Liver (tissue), 9 donors: Measurements from ENCODE around the gene AKAP13. TPM values are rescaled to one million over a fixed set of nuclear protein-coding genes. Genes with fewer than 3 reads are reported as not detected.
A peak's percentile ranks its signal among the peaks of the same experiment; 100 is the strongest.

Experiments
- DNase-seq: peaks from one replicate; pipeline ENCODE4 v3.0.0-alpha.2; 2017; ENCODE audit warnings: low spot score
- H3K27ac ChIP-seq, 2 donors: one replicate each; pipeline ENCODE4 v1.7.0; 2013; ENCODE audit warnings: inconsistent platforms in 2 of 2, low read length in 2 of 2, control low read depth in 1 of 2, low read depth in 1 of 2, mild to moderate bottlenecking in 1 of 2
- H3K27me3 ChIP-seq, 4 donors: one replicate each; pipeline versions ENCODE4 v1.6.1 to v1.7.0; 2013; ENCODE audit warnings: low read length in 3 of 4, inconsistent platforms in 1 of 4, mild to moderate bottlenecking in 1 of 4, moderate library complexity in 1 of 4; ENCODE audit not compliant: control insufficient read depth in 4 of 4, insufficient read depth in 4 of 4
- H3K36me3 ChIP-seq, 4 donors: one replicate each; pipeline versions ENCODE4 v1.6.1 to v1.7.0; 2013; ENCODE audit warnings: low read length in 3 of 4, mild to moderate bottlenecking in 3 of 4, low read depth in 1 of 4, moderate library complexity in 1 of 4; ENCODE audit not compliant: control insufficient read depth in 4 of 4, insufficient read depth in 3 of 4
- H3K4me1 ChIP-seq, 4 donors: one replicate each; pipeline versions ENCODE4 v1.6.1 to v1.7.0; 2013; ENCODE audit warnings: low read length in 3 of 4, mild to moderate bottlenecking in 3 of 4, moderate library complexity in 1 of 4; ENCODE audit not compliant: control insufficient read depth in 4 of 4, insufficient read depth in 4 of 4
- H3K4me3 ChIP-seq, 3 donors: one replicate each; pipeline versions ENCODE4 v1.6.1 to v1.7.0; 2013; ENCODE audit warnings: low read length in 3 of 3, control low read depth in 1 of 3, low read depth in 1 of 3, mild to moderate bottlenecking in 1 of 3
- H3K9ac ChIP-seq, 2 donors: one replicate each; pipeline ENCODE4 v1.7.0; 2013; ENCODE audit warnings: low read length in 2 of 2, mild to moderate bottlenecking in 2 of 2, moderate library complexity in 2 of 2, control low read depth in 1 of 2, low read depth in 1 of 2
- H3K9me3 ChIP-seq, 4 donors: one replicate each; pipeline versions ENCODE4 v1.6.1 to v1.7.0; 2013; ENCODE audit warnings: low read length in 3 of 4; ENCODE audit not compliant: control insufficient read depth in 4 of 4
- ATF3 ChIP-seq: IDR thresholded peaks from 2 replicates; pipeline ENCODE4 v1.6.1; 2016; ENCODE audit warnings: antibody characterized with exemption
- CTCF ChIP-seq: fragments of 150-350 bp; IDR thresholded peaks from 2 replicates; pipeline ENCODE4 v1.5.1; 2017; ENCODE audit warnings: improper control_type of control experiment, low read depth, low read length; ENCODE audit not compliant: missing input control
- EGR1 ChIP-seq, 2 donors: IDR thresholded peaks; 2 replicates each; pipeline ENCODE4 v1.6.1; 2016 to 2018; ENCODE audit warnings: antibody characterized with exemption in 2 of 2, low read depth in 2 of 2
- FOXA1 ChIP-seq: IDR thresholded peaks from 2 replicates; pipeline ENCODE4 v1.6.1; 2016; ENCODE audit warnings: antibody characterized with exemption
- FOXA2 ChIP-seq: IDR thresholded peaks from 2 replicates; pipeline ENCODE4 v1.6.1; 2016; ENCODE audit warnings: antibody characterized with exemption
- GABPA ChIP-seq, 2 donors: IDR thresholded peaks in 1 of 2; conservative IDR thresholded peaks in 1 of 2; 2 replicates each; pipeline ENCODE4 v1.6.1; 2016; ENCODE audit warnings: antibody characterized with exemption in 2 of 2, mild to moderate bottlenecking in 1 of 2, moderate library complexity in 1 of 2
- HNF4A ChIP-seq, 2 donors: conservative IDR thresholded peaks; 2 replicates each; pipeline ENCODE4 v1.6.1; 2016; ENCODE audit warnings: antibody characterized with exemption in 2 of 2, mild to moderate bottlenecking in 2 of 2
- HNF4G ChIP-seq: IDR thresholded peaks from 2 replicates; pipeline ENCODE4 v1.6.1; 2016; ENCODE audit warnings: antibody characterized with exemption
- JUND ChIP-seq, 2 donors: IDR thresholded peaks; 2 replicates each; pipeline ENCODE4 v1.6.1; 2016; ENCODE audit warnings: antibody characterized with exemption in 2 of 2
- MAX ChIP-seq: IDR thresholded peaks from 2 replicates; pipeline ENCODE4 v1.6.1; 2016; ENCODE audit warnings: antibody characterized with exemption
- NR2F2 ChIP-seq: IDR thresholded peaks from 2 replicates; pipeline ENCODE4 v1.6.1; 2016; ENCODE audit warnings: antibody characterized with exemption
- RAD21 ChIP-seq, 2 donors: IDR thresholded peaks; 2 replicates each; pipeline ENCODE4 v1.6.1; 2016; ENCODE audit warnings: antibody characterized with exemption in 2 of 2, mild to moderate bottlenecking in 2 of 2
- REST ChIP-seq: IDR thresholded peaks from 2 replicates; pipeline ENCODE4 v1.6.1; 2016; ENCODE audit warnings: antibody characterized with exemption, mild to moderate bottlenecking
- RXRA ChIP-seq, 2 donors: IDR thresholded peaks; 2 replicates each; pipeline ENCODE4 v1.6.1; 2017 to 2018; ENCODE audit warnings: antibody characterized with exemption in 2 of 2, mild to moderate bottlenecking in 1 of 2
- SP1 ChIP-seq: IDR thresholded peaks from 2 replicates; pipeline ENCODE4 v1.6.1; 2018; ENCODE audit warnings: antibody characterized with exemption, mild to moderate bottlenecking
- YY1 ChIP-seq: IDR thresholded peaks from 2 replicates; pipeline ENCODE4 v1.6.1; 2016; ENCODE audit warnings: antibody characterized with exemption, mild to moderate bottlenecking
- WGBS: extraction: QIAGEN DNeasy Blood & Tissue Kit; methylation state at CpG from one replicate; pipeline ENCODE4 v1.1.7; 2013; 5-methylcytosine and 5-hydroxymethylcytosine counted together
- polyA plus RNA-seq, 2 donors: library from polyadenylated mRNA; stranded (reverse) in 1 of 2; unstranded in 1 of 2; fragments of 200-250 nt in 1 of 2; fragments of >200 nt in 1 of 2; fragmentation: Nextera tagmentation in 1 of 2; extraction: Ambion mirVana in 1 of 2; gene quantifications; one replicate each; pipeline versions ENCODE4 v1.2.1 to v1.2.3, GENCODE V29; 2013 to 2015
- total RNA-seq, 2 donors: library from RNA; depleted of rRNA; stranded (reverse); fragments of >200 nt; gene quantifications; one replicate each; pipeline ENCODE4 v1.2.3, GENCODE V29; 2014
- TF ChIP-seq, protein P1 (sequence below): IDR thresholded peaks from 2 replicates; pipeline ENCODE4 v1.6.1; 2016; ENCODE audit warnings: antibody characterized with exemption
- donor health status: healthy.
- donor health status: healthy.
- donor health status: healthy.
- donor health status: healthy.
- donor health status: healthy.

AKAP13 gene
- total and polyA plus RNA-seq, 4 donors, result 18.6 to 92.3 (median 37.4) TPM

GRCh38 chr15:85646538-85647091 is 266.2 kb downstream of the AKAP13 start:
- Histone ChIP-seq H3K4me1 (peaks cover 0 to 14% (median 3%) of the 10 kb centered on the region in 4 donors), H3K36me3 (peaks cover 0 to 19% (median 8%) of the 10 kb centered on the region in 4 donors), H3K9ac (no peak overlapping the region), H3K4me3 (no peak overlapping the region), H3K27ac (no peak overlapping the region), H3K9me3 (no peaks in the 10 kb centered on the region), H3K27me3 (no peaks in the 10 kb centered on the region)
- no peak for DNase-seq
- TF ChIP-seq CTCF, result no peak
- TF ChIP-seq SP1, result no peak
- no peak for TF ChIP-seq FOXA1
- TF ChIP-seq MAX, result no peak
- 90% methylated on average over 4 of the region's 4 CpGs for WGBS

DNA sequence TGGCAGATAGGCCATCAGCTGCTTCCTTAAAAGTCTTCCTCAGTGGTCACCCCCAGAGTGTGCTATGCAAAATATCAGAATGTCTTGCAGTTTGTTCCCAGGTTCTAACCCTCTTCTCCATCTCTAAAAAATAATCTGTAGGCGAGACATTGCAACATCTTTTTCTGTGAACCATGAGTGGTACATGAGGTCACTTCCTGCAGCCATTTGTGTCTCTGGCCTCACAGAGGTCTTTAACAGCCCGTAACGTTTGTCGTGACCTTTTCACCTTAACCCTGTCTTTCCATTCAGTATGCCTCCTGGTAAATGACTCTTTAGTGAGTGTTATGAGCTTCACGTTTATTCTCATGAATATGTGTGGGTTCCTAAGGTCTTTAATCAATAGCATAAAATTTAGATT is 269.0 kb downstream of the AKAP13 start:
- Histone ChIP-seq H3K4me3 (no peak overlapping the region), H3K9ac (peak overlapping the region in 1 of 2 donors; percentile 32), H3K4me1 (peaks cover 0 to 6% (median 1%) of the 10 kb centered on the region in 4 donors), H3K27me3 (no peaks in the 10 kb centered on the region), H3K9me3 (no peaks in the 10 kb centered on the region), H3K36me3 (peaks cover 0 to 27% (median 8%) of the 10 kb centered on the region in 4 donors), H3K27ac (peak overlapping the region; percentile 51 to 54)
- 29% methylated on average over 5 of the region's 5 CpGs for WGBS
- TF ChIP-seq FOXA1, result no peak
- peak in 1 of 2 donors; percentile 91 for TF ChIP-seq JUND (IDR thresholded peaks at IDR 0.05)
- TF ChIP-seq RAD21 (IDR thresholded peaks at IDR 0.05), result peak in 1 of 2 donors; percentile 47
- TF ChIP-seq REST, result no peak
- TF ChIP-seq CTCF, result no peak
- TF ChIP-seq, protein P1, sequence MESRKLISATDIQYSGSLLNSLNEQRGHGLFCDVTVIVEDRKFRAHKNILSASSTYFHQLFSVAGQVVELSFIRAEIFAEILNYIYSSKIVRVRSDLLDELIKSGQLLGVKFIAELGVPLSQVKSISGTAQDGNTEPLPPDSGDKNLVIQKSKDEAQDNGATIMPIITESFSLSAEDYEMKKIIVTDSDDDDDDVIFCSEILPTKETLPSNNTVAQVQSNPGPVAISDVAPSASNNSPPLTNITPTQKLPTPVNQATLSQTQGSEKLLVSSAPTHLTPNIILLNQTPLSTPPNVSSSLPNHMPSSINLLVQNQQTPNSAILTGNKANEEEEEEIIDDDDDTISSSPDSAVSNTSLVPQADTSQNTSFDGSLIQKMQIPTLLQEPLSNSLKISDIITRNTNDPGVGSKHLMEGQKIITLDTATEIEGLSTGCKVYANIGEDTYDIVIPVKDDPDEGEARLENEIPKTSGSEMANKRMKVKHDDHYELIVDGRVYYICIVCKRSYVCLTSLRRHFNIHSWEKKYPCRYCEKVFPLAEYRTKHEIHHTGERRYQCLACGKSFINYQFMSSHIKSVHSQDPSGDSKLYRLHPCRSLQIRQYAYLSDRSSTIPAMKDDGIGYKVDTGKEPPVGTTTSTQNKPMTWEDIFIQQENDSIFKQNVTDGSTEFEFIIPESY, result no peak
- TF ChIP-seq SP1, result peak; percentile 72
- TF ChIP-seq EGR1 (IDR thresholded peaks at IDR 0.05; ENCODE audit: low read depth in 2 of 2), result no peak
- TF ChIP-seq HNF4A (conservative IDR thresholded peaks at IDR 0.05), result peak in 1 of 2 donors; percentile 58
- TF ChIP-seq YY1, result peak; percentile 64
- TF ChIP-seq GABPA (IDR thresholded peaks at IDR 0.05 in 1 of 2, conservative IDR thresholded peaks at IDR 0.05 in 1 of 2), result peak; percentile 67 to 68
- peak; percentile 42 for TF ChIP-seq ATF3
- TF ChIP-seq FOXA2, result no peak
- peak; percentile 56 to 88 for TF ChIP-seq RXRA (IDR thresholded peaks at IDR 0.05)
- peak; percentile 15 for TF ChIP-seq HNF4G
- TF ChIP-seq NR2F2, result peak; percentile 96
- TF ChIP-seq MAX, result no peak
- DNase-seq, result no peak
